AG09309 (cell line): ENCODE measurements around the gene NCKAP5L.

Experiments used
- DNase-seq: peaks from one replicate; pipeline ENCODE4 v3.0.0-alpha.2; 2010; ENCODE audit warnings: low read depth
- H3K4me3 ChIP-seq: 2 replicates; pipeline ENCODE4 v1.5.1; 2011; ENCODE audit warnings: mild to moderate bottlenecking, low read depth, low read length, moderate library complexity; ENCODE audit not compliant: control insufficient read depth
- TF ChIP-seq, protein P1 (sequence below): IDR thresholded peaks from 2 replicates; pipeline ENCODE4 v1.5.1; 2011; ENCODE audit warnings: mild to moderate bottlenecking, low read depth, low read length, inconsistent platforms; ENCODE audit not compliant: insufficient read depth, control insufficient read depth; ENCODE audit errors: missing control alignments

NCKAP5L gene

DNA sequence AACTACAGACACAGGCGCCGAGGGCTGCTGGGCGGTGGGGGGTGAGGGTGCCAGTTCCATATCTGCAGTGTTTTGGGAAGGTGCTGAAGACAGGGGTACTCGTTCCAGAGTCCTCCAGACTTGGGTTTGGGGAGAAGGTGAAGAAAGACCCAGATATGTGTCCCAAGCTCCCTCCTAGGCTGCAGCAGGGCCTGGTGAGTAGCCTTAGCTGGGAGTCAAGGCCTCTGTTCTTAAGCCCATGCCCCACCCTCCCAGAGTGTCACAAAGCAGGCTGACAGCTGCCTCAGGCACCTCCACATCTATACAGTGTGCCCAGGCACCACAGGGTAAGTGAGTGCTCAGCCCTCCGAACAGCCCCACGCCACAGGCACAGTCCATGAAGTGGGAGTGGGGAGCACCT is 4.3 kb downstream of the NCKAP5L start:
- no peak overlapping the region for H3K4me3 ChIP-seq
- DNase-seq = no peak
- TF ChIP-seq, protein P1, sequence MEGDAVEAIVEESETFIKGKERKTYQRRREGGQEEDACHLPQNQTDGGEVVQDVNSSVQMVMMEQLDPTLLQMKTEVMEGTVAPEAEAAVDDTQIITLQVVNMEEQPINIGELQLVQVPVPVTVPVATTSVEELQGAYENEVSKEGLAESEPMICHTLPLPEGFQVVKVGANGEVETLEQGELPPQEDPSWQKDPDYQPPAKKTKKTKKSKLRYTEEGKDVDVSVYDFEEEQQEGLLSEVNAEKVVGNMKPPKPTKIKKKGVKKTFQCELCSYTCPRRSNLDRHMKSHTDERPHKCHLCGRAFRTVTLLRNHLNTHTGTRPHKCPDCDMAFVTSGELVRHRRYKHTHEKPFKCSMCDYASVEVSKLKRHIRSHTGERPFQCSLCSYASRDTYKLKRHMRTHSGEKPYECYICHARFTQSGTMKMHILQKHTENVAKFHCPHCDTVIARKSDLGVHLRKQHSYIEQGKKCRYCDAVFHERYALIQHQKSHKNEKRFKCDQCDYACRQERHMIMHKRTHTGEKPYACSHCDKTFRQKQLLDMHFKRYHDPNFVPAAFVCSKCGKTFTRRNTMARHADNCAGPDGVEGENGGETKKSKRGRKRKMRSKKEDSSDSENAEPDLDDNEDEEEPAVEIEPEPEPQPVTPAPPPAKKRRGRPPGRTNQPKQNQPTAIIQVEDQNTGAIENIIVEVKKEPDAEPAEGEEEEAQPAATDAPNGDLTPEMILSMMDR = no peak

DNA sequence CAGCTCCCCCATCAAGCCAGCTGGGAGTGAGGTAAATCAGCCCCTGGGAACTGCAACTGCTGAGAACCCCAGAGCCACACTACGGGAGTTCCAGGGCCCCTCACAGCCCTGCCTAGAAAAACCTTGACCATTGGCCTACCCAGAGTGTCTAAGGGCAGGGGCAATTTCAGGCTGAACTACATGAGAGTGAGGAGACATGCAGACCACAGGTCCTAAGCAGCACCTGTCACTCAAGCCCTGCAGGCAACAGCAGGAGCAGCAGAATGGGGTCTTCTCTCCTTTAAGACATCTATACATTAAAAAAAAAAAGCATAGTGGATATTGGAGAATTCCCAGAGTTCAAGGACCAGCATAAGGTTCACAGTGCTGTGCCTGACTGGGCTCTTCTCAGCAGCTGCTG is 4.9 kb downstream of the NCKAP5L start:
- H3K4me3 ChIP-seq = no peak overlapping the region
- DNase-seq = no peak
- TF ChIP-seq, protein P1 = no peak

DNA sequence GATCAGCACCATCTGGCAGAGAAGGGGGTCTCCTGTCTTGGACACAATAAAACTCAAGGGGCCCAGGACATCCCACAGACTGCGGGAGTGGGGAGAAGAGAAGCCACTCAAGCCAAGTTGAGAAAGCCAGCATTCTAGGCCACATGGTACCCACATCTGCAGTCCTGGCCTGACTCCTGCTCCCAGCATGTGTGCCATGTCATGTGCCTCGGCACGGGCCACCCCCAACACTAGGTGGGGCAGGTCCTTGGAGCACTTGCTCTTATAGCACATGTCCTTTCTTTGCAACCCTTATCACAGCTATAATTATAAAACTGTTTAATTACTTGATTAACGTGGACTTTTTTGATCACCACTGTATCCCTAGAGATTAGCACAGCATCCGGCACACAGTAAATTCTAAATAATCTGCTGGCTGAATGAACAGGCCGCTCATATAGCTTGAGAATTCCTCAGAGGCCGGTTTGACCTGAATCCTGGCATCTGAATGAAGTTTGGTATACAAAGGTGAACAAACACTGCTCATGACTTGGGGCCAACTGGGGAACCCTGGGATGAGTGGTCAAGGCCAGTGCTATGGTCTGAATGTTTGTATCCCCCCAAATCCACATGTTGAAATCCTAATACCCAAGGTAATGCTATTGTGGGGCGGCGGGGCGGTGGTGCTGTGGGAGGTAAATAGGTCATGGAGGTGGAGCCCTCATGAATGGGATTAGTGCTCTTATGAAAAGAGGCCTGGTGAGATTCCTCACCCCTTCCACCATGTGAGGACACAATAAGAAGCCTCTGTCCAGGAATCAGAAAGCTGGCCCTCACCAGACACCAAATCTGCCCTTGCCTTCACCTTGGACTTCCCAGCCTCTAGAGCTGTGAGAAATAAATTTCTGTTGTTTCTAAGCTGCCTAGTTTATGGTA is 6.6 kb downstream of the NCKAP5L start:
- TF ChIP-seq, protein P1 = no peak
- no peak for DNase-seq
- H3K4me3 ChIP-seq = no peak overlapping the region

DNA sequence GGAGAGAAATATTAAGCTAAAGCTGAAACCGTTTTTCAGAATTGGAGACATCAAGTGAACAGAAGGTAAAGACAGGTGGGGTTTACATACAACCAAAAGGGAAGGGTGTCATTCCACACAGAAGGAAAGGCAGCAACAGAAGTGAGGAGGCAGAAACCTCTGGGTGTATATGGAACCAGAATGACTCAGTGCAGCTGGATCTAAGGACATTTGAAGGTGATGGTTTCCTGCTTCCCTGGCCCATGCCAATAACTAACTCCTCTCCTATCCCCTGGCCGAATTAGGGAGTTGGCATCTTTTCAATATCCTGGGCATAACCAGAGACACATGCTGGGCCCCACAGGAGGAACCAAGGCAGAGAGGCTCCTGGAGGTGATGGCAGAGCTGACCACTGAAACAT is 8.4 kb downstream of the NCKAP5L start:
- TF ChIP-seq, protein P1 = no peak
- no peak overlapping the region for H3K4me3 ChIP-seq
- DNase-seq = no peak

DNA sequence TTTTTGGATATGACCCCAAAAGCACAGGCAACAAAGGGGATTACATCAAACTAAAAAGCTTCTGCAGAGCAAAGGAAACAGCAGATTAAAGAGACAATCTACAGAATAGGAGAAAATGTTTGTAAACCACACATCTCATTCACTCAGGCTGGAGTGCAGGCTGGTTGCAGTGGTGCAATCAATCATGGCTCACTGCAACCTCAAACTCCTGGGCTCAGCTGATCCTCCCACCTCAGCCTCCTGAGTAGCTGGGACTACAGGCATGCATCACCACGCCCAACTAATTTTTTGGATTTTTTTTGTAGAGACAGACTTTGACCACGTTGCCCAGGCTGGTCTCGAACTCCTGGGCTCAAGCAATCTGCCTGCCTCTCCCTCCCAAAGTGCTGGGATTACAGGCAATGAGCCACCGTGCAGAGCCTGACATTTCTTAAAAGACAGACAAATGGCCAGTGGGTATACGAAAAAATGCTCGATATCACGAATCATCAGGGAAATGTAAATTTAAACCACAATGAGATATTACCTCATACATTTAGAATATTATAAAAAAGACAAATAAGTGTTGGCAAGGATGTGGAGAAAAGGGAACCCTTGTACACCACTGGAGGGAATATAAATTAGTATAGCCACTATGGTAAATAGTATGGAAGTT is 9.8 kb downstream of the NCKAP5L start:
- H3K4me3 ChIP-seq = no peak overlapping the region
- no peak for DNase-seq
- TF ChIP-seq, protein P1 = no peak

DNA sequence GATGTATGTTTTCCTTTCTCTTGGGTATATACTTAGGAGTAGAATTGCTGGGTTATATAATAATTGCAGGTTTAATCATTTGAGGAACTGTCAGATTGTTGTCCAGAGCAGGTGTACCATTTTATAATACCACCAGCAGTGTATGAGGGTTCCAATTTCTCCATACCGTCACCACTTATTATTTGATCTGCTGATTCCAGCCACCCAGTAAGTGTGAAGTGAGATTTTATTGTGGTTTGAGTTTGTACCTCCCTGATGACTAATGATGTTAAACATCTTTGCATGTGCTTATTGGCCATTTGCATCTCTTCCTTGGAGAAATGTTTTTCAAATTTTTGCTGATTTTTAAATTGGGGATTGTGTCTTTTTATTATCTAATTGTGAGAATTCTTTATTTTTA is 15.1 kb downstream of the NCKAP5L start:
- DNase-seq = no peak
- H3K4me3 ChIP-seq = no peak overlapping the region
- TF ChIP-seq, protein P1 = no peak
